MM.1S (cell line): Measurements from ENCODE around the gene UBA7.

Source experiments
- DNase-seq: peaks from one replicate; pipeline ENCODE4 v3.0.0-alpha.2; 2015
- H2AFZ ChIP-seq: fragments of 300-600 bp; sonication (generic); 2 replicates; pipeline ENCODE4 v1.6.0; 2016; ENCODE audit warnings: antibody characterized with exemption, low read length
- H3F3A ChIP-seq: fragments of 300-600 bp; sonication (generic); 2 replicates; pipeline ENCODE4 v1.6.1; 2016; ENCODE audit warnings: mild to moderate bottlenecking, antibody characterized with exemption, low read length, moderate library complexity, mixed read lengths; ENCODE audit not compliant: insufficient read depth
- H3K27ac ChIP-seq: fragments of 300-600 bp; sonication (generic); 2 replicates; pipeline ENCODE4 v1.5.1; 2016; ENCODE audit warnings: mild to moderate bottlenecking, low read length
- H3K27me3 ChIP-seq: fragments of 300-600 bp; sonication (generic); replicated peaks from 2 replicates; pipeline ENCODE4 v1.6.0; 2016; ENCODE audit warnings: low read length; ENCODE audit not compliant: insufficient read depth
- H3K36me3 ChIP-seq: fragments of 300-600 bp; sonication (generic); replicated peaks from 2 replicates; pipeline ENCODE4 v1.6.1; 2016; ENCODE audit warnings: mild to moderate bottlenecking, low read length, mixed read lengths; ENCODE audit not compliant: insufficient read depth
- H3K4me1 ChIP-seq: fragments of 300-600 bp; sonication (generic); 2 replicates; pipeline ENCODE4 v1.6.1; 2016; ENCODE audit warnings: low read length, mixed read lengths
- H3K4me2 ChIP-seq: fragments of 300-600 bp; sonication (generic); 2 replicates; pipeline ENCODE4 v1.6.0; 2016; ENCODE audit warnings: low read depth, low read length
- H3K4me3 ChIP-seq: fragments of 300-600 bp; sonication (generic); 2 replicates; pipeline ENCODE4 v1.5.1; 2016; ENCODE audit warnings: low read length, mixed read lengths
- H3K79me2 ChIP-seq: fragments of 300-600 bp; sonication (generic); 2 replicates; pipeline ENCODE4 v1.6.1; 2016; ENCODE audit warnings: mixed run types, low read length, mixed read lengths
- H3K9ac ChIP-seq: fragments of 300-600 bp; sonication (generic); 2 replicates; pipeline ENCODE4 v1.6.1; 2016; ENCODE audit warnings: low read length, mixed read lengths
- H3K9me2 ChIP-seq: fragments of 300-600 bp; sonication (generic); replicated peaks from 2 replicates; pipeline ENCODE4 v1.6.1; 2016; ENCODE audit warnings: mild to moderate bottlenecking, low read length, mixed read lengths; ENCODE audit not compliant: insufficient read depth
- H3K9me3 ChIP-seq: fragments of 300-600 bp; sonication (generic); replicated peaks from 2 replicates; pipeline ENCODE4 v1.6.1; 2016; ENCODE audit warnings: mild to moderate bottlenecking, low read length, mixed read lengths; ENCODE audit not compliant: insufficient read depth
- H4K20me1 ChIP-seq: fragments of 300-600 bp; sonication (generic); 2 replicates; pipeline ENCODE4 v1.6.1; 2016; ENCODE audit warnings: mild to moderate bottlenecking, low read length, moderate library complexity, mixed read lengths; ENCODE audit not compliant: insufficient read depth
- EZH2 ChIP-seq: fragments of 300-600 bp; sonication (generic); optimal IDR thresholded peaks from 2 replicates; pipeline ENCODE3; 2017; ENCODE audit warnings: low read depth, mild to moderate bottlenecking, antibody characterized with exemption, low read length, mixed read lengths
- EZH2phosphoT487 ChIP-seq: fragments of 300-600 bp; sonication (generic); IDR thresholded peaks from 2 replicates; pipeline ENCODE4 v1.6.1; 2018; ENCODE audit warnings: antibody characterized with exemption, low read length
- TF ChIP-seq, protein P1 (sequence below): fragments of 300-600 bp; sonication (generic); IDR thresholded peaks from 2 replicates; pipeline ENCODE4 v1.5.1; 2016; ENCODE audit warnings: antibody characterized with exemption, low read length, mixed read lengths

UBA7 gene

GRCh38 chr3:49794926-49795905, 18.5 kb downstream of the UBA7 start:
- DNase-seq = no peak
- no peak overlapping the region for H3K27ac ChIP-seq
- no peaks in the 10 kb centered on the region for H3K9me2 ChIP-seq
- no peaks in the 10 kb centered on the region for H3K9me3 ChIP-seq
- H3K27me3 ChIP-seq = no peaks in the 10 kb centered on the region; the same call in 1 of the 2 replicates
- H3F3A ChIP-seq = no peaks in the 10 kb centered on the region
- no peaks in the 10 kb centered on the region for H3K36me3 ChIP-seq
- TF ChIP-seq, protein P1, sequence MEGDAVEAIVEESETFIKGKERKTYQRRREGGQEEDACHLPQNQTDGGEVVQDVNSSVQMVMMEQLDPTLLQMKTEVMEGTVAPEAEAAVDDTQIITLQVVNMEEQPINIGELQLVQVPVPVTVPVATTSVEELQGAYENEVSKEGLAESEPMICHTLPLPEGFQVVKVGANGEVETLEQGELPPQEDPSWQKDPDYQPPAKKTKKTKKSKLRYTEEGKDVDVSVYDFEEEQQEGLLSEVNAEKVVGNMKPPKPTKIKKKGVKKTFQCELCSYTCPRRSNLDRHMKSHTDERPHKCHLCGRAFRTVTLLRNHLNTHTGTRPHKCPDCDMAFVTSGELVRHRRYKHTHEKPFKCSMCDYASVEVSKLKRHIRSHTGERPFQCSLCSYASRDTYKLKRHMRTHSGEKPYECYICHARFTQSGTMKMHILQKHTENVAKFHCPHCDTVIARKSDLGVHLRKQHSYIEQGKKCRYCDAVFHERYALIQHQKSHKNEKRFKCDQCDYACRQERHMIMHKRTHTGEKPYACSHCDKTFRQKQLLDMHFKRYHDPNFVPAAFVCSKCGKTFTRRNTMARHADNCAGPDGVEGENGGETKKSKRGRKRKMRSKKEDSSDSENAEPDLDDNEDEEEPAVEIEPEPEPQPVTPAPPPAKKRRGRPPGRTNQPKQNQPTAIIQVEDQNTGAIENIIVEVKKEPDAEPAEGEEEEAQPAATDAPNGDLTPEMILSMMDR = no peak
- TF ChIP-seq EZH2 (no peak), EZH2phosphoT487 (no peak)
- H3K4me3 ChIP-seq = no peak overlapping the region
- H2AFZ ChIP-seq = no peak overlapping the region
- H3K4me1 ChIP-seq = no peaks in the 10 kb centered on the region
- H4K20me1 ChIP-seq = no peaks in the 10 kb centered on the region
- H3K4me2 ChIP-seq = no peak overlapping the region
- H3K9ac ChIP-seq = no peak overlapping the region
- no peaks in the 10 kb centered on the region for H3K79me2 ChIP-seq

GRCh38 chr3:49794431-49794830, 19.3 kb downstream of the UBA7 start:
- Histone ChIP-seq H3K9me2 (no peaks in the 10 kb centered on the region), H3K4me1 (no peaks in the 10 kb centered on the region), H3F3A (no peaks in the 10 kb centered on the region), H3K9ac (no peak overlapping the region), H4K20me1 (no peaks in the 10 kb centered on the region), H3K27ac (no peak overlapping the region), H3K79me2 (no peaks in the 10 kb centered on the region), H3K27me3 (no peaks in the 10 kb centered on the region; the same call in 1 of the 2 replicates), H3K36me3 (no peaks in the 10 kb centered on the region), H3K9me3 (no peaks in the 10 kb centered on the region), H3K4me3 (no peak overlapping the region), H3K4me2 (no peak overlapping the region), H2AFZ (no peak overlapping the region)
- no peak for DNase-seq
- TF ChIP-seq, protein P1 = no peak
- no peak for TF ChIP-seq EZH2
- no peak for TF ChIP-seq EZH2phosphoT487

DNA sequence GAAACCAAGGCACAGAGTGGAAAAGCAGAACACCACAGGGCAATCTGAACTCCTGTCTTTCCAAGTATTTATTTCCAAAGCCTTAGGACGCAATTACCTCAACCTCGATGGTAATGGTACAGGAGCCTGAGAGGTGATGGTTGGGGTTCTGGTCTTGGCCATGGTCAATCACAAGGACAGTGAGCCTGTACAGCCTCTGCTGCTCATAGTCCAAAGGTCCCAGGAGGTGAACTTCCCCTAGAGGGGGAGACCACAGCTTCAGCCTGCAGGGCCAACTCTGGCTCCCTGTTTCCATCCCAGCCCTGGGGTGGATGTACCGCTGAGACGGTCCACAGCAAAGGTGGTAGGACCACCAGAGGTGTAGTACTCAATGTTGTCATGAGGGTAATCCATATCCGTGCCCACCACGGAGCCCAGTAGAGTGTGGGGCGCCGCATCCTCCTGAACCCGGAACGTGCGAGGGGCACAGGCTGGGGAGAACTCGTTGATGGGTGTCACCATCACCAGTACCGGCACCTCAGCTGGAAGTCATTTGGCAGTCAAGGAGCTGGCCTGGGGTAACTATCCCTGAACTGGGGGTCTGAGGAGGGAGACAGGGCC, 20.2 kb downstream of the UBA7 start:
- no peak for DNase-seq
- Histone ChIP-seq H3K36me3 (no peaks in the 10 kb centered on the region), H3K9me2 (no peaks in the 10 kb centered on the region), H3K9ac (no peak overlapping the region), H3K4me1 (no peaks in the 10 kb centered on the region), H4K20me1 (no peaks in the 10 kb centered on the region), H3K9me3 (no peaks in the 10 kb centered on the region), H3K4me2 (no peak overlapping the region), H3K4me3 (no peak overlapping the region), H3K27ac (no peak overlapping the region), H2AFZ (no peak overlapping the region), H3K79me2 (no peaks in the 10 kb centered on the region), H3K27me3 (no peaks in the 10 kb centered on the region; the same call in 1 of the 2 replicates), H3F3A (no peaks in the 10 kb centered on the region)
- TF ChIP-seq EZH2 (no peak), EZH2phosphoT487 (no peak)
- TF ChIP-seq, protein P1 = no peak
